ENCODE measurements around the gene ANKRD40.

The ANKRD40 gene

GRCh38 chr17:50649042-50649908 is 58.4 kb downstream of the ANKRD40 start:
- TF ChIP-seq CTCF (IDR thresholded peaks at IDR 0.05; ENCODE audit: low read depth, low read length), result no peak
- no peak for TF ChIP-seq MAX (IDR thresholded peaks at IDR 0.05; ENCODE audit: low read depth, low read length)
- TF ChIP-seq MYC (IDR thresholded peaks at IDR 0.05; ENCODE audit: low read depth, low read length), result no peak
- no peak for TF ChIP-seq POLR2A (IDR thresholded peaks at IDR 0.05; ENCODE audit: extremely low read depth, insufficient read length)
- no peak for DNase-seq (ENCODE audit: low read depth)
- no peak overlapping the region for H3K4me3 ChIP-seq (ENCODE audit: low read depth, low read length)

GRCh38 chr17:50647187-50647586 is 60.5 kb downstream of the ANKRD40 start:
- no peak for TF ChIP-seq MYC (IDR thresholded peaks at IDR 0.05; ENCODE audit: low read depth, low read length)
- no peak for TF ChIP-seq POLR2A (IDR thresholded peaks at IDR 0.05; ENCODE audit: extremely low read depth, insufficient read length)
- TF ChIP-seq MAX (IDR thresholded peaks at IDR 0.05; ENCODE audit: low read depth, low read length), result no peak
- TF ChIP-seq CTCF (IDR thresholded peaks at IDR 0.05; ENCODE audit: low read depth, low read length), result no peak
- no peak overlapping the region for H3K4me3 ChIP-seq (ENCODE audit: low read depth, low read length)
- no peak for DNase-seq (ENCODE audit: low read depth)

- TF ChIP-seq MYC (IDR thresholded peaks at IDR 0.05; ENCODE audit: low read depth, low read length) (no peak), MAX (IDR thresholded peaks at IDR 0.05; ENCODE audit: low read depth, low read length) (no peak), POLR2A (IDR thresholded peaks at IDR 0.05; ENCODE audit: extremely low read depth, insufficient read length) (no peak), CTCF (IDR thresholded peaks at IDR 0.05; ENCODE audit: low read depth, low read length) (no peak)
Measured at GRCh38 chr17:50645748-50646682, 61.7 kb downstream of the ANKRD40 start.

More at GRCh38 chr17:50645748-50646682, 61.7 kb downstream of the ANKRD40 start:
- H3K4me3 ChIP-seq (ENCODE audit: low read depth, low read length), result no peak overlapping the region
- no peak for DNase-seq (ENCODE audit: low read depth)
